Forelimb muscle (tissue), 1 donor: ENCODE data around the gene MAPK12. TPM values are rescaled to one million over a fixed set of nuclear protein-coding genes. Genes with fewer than 3 reads are reported as not detected.
A peak's percentile ranks its signal among the peaks of the same experiment; 100 is the strongest.

Source experiments
- DNase-seq: peaks from one replicate; pipeline ENCODE4 v3.0.0-alpha.2; 2013; ENCODE audit warnings: low read depth
- polyA plus RNA-seq: library from polyadenylated mRNA; unstranded; fragments of 120-200 nt; gene quantifications from one replicate; pipeline ENCODE4 v1.2.1, GENCODE V29; 2013; ENCODE audit not compliant: insufficient read length

MAPK12 gene
- polyA plus RNA-seq, 1 donor, result 33.2 TPM

- DNase-seq, result no peak
Observed at GRCh38 chr22:50252082-50253045, 9.1 kb downstream of the MAPK12 start.

DNA sequence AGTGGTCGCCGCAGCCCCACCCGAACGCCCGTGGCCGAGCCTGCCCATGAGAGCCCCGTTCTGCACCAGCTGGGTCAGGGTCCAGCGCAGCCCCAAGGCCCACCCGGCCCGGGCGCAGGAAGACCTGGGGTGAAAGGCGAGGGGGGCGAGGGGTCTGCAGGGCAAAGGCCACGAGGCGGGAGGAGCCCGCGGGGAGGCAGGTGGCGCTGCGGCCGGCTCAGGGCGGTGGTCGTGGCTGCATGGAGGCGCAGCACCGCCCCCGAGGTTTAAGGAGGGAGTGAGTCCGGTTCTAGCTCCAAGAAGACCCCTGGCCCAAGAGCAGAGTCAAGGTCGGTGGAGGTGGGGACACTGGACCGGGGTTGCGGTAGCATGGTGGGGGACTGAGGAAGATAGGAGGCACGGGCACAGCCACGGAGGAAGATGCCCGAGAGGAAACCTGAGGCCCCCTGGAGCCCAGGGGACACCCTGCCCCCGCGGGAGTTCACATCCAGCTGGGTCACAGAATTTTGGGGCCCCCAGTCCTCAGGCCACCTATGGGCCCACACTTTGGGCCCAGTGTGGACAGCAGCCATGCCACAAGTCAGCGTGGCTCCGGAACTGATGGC is 9.9 kb downstream of the MAPK12 start:
- no peak for DNase-seq

DNA sequence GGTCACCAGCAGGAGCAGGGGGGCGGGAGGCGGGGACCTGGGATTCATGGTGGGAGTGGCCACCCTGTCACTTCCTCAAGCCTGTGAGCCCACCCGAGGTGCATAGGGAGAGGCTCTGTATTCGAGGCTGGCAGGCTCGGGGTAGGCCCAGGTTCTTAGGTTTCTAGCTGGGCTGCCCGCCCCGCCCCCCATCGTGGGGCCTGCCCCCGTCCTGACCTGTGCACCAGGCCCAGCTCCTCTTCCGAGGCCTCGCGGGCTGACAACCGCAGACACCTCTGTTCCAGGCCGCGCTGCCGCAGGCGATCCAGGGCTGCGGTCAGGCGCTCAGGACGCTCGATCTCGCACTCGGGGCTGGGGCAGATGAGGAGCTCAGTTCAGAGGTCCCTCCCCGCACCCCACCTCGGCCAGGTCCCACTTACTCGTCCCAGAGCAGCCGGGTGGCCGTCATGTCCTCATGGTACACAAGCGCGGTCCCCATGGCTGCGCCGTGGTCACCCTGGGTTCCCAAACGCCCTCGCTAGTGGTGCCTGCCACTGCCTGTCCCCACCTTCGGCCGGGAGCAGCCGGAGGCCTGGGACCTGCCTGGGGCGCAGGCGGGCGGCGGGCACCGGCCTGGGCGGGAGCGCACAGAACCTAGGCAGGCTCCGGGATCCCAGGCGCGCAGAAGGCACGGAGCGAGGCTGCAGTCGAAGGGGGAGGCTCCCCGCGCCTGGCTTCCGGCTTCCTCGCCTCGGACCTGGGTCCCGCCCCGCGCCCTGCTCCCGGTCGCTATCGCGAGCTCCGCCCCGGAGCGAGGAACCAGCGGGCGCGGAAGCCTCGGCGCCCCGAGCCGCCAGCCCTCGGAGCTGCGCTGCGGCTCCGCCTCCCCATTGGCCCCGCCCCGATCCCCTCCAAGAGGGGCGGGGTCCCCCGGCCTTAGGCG is 10.7 kb downstream of the MAPK12 start, which contains the start of gene HDAC10:
Gene HDAC10, minus strand, starts transcription at position 711 of the 922 bp plus-strand sequence. Its CDS starts 233 bp downstream, at position 478.
- no peak for DNase-seq

DNA sequence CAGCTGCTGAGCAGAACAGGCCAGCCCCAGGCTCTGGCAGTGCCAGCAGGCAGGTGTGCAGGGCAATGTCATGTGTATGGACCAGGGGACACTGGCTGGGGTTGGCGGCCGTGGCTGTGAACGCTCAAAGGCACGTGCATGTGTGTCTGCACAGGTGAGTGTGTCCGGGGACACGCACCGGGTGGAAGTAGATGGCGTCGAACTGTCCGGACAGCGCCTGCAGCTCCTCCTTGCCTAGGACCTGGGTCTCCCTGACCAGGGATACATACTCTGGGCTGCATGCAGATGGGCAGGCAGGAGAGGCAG is 11.3 kb downstream of the MAPK12 start:
- DNase-seq, result no peak

DNA sequence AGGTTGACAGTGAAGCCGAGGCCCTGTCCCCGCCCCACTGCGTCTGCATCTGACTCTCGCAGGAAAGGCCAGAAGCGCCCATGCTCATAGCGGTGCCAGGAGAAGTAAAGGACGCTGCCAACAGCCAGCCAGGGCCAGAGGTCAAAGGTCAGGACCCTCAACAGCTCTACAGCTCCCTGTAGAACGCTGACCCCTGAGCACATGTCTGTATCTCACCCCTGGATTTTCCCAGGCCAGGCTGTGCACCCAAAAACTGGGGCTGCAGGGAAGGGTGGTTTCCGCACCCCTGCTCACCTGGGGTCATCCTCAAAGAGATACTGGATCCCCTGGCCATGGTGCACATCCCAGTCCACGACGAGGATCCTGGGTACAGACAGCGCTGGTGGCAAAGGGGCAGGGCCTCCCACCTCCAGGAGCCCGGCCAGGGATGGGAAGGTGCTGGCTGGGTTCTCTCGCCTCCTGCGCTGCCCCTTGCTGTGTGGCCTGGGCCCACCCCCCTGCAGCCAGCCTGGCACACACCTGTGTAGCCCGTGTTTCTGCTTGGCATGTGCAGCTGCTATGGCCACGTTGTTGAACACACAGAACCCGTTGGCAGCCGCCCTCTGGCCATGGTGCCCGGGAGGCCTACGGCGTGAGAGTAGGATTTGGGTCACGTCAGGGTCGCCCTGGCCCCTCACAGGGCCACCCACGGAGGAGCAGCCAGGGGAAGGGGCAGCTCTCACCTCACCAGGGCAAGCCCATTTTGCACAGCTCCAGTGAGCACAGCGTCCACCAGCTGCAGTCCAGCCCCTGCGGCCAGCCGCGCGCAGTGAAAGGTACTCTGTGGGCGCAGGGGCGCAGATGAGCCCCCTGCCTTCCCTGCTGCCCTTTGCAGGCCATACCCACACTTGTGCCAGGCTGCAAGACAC is 11.9 kb downstream of the MAPK12 start:
- no peak for DNase-seq

DNA sequence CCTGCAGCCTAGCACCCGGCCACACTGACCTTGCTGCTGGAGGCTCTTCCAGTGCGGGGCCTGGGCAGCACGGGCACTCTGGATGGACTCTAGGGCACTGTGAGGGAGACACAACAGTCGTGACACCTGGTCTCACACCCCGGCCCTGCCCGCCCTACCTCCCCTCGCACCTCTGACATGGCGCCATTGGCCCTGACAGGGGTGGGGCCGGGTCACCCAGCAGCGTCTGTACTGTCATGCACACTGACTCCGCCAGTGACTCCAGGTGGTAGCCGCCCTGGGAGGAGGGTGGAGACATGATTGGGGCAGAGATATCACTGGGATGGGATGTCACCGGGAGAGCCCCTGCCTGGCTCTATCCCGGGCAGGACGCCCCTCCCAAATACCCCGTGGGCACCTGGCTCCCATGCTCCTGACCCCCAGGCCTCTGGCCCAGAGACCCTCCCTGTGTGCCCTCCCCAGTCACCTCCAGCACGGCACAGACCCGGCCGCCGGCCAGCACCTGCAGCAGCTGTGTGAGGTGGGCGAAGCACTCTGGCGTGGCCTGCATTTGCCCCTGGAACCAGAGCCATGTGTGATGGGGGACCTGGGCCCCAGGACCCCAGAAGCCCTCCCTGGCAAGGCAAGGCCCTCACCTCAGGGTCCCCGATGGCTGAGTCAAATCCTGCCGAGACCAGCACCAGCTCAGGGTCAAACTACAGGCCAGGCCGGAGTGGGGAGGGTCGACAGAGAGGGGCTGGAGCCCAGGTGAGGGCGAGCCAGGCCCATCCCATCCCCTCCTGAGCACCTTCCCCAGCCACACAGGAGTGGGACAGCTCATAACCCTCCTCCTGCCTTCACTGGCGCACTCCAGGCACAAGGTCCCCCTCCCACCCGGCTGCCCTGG is 13.0 kb downstream of the MAPK12 start:
- DNase-seq, result no peak

- no peak for DNase-seq
Observed at GRCh38 chr22:50247748-50248147, 13.7 kb downstream of the MAPK12 start.

- DNase-seq, result no peak
Observed at GRCh38 chr22:50246242-50247175, 15.0 kb downstream of the MAPK12 start.

- DNase-seq, result no peak
Observed at GRCh38 chr22:50245214-50246072, 16.0 kb downstream of the MAPK12 start.

DNA sequence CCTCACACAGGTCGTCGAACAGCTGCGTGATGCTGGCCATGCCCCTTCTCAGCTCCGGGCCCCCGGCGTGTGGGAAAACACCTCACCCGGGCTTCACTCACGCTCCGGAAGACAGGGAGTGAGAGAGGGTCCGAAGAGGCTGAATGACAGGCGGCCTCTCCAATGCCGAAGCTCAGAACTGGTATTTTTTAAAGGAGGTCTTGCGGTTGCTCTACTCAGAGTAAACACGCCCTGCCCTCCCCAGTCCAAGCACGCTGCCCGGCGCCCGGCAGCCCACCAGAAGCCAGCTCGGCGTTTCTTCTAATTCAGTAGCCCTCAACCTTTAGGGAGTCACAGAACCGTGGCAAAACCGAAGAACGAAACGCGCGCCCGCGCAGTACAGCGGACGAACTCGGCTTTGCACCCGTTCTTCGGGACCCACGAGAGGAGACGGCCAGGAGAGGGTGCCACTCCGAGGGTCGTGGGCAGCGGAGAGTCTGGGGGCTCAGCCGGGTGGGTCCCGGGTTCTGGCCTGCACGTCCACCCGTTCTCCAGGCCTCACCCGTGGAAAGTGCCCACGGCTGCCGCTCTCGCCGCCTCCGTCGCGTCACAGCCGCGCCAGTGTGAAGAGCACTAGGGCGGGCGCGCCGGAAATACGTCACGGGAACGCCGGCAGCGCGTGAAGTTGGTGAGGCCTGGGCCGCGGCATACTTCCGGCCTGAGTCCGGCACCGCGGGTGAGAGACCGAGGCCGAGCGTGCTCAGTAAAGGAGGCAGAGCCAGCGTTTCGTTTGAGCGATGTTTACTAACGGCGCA is 16.9 kb downstream of the MAPK12 start, which contains the start of gene TUBGCP6:
Gene TUBGCP6, minus strand, starts transcription at position 604 of the 794 bp plus-strand sequence. Its CDS starts 564 bp downstream, at position 40.
- DNase-seq, result peak; percentile 77

GRCh38 chr22:50243685-50244419 is 17.6 kb downstream of the MAPK12 start:
- DNase-seq, result no peak

DNA sequence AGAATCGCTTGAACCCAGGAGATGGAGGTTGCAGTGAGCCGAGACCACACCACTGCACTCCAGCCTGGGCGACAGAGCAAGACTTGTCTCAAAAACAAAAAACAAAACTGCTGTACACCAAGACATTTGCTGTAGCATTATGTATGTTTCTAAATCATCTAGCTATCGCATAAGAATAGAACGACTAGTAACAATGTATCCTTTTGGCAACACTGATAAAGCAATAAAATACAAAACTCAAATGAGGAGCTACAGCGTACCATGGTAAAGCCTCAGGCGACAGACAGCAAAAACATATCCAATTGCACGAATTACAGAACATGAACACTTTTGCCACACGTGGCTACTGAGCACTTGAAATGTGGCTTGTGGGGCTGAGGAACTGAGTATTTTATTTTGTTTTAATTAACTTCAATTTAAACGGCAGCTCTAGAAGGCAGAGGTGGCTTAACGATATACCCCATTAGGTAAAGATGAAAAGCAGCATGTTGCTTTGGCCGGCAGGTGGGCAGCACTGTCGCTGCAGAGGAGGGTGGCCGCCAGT is 19.0 kb downstream of the MAPK12 start:
- no peak for DNase-seq

DNA sequence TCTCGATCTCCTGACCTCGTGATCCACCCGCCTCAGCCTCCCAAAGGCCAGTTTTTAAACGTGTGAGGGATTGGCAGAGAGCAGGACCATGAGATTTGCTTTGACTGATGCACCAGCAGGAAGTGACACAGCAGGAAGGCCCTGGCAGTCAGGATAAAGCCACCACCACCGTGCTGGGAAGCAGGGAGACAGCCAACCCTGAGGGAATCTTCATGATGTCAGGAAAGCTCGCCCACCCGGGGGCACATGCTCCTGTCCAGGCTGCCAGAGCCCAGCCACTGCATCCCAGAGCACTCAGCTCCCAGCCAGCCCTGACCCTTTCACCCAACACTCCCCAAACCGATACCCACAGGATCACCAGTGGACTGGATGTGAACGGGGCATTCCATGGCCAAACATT is 22.7 kb downstream of the MAPK12 start:
- no peak for DNase-seq

DNA sequence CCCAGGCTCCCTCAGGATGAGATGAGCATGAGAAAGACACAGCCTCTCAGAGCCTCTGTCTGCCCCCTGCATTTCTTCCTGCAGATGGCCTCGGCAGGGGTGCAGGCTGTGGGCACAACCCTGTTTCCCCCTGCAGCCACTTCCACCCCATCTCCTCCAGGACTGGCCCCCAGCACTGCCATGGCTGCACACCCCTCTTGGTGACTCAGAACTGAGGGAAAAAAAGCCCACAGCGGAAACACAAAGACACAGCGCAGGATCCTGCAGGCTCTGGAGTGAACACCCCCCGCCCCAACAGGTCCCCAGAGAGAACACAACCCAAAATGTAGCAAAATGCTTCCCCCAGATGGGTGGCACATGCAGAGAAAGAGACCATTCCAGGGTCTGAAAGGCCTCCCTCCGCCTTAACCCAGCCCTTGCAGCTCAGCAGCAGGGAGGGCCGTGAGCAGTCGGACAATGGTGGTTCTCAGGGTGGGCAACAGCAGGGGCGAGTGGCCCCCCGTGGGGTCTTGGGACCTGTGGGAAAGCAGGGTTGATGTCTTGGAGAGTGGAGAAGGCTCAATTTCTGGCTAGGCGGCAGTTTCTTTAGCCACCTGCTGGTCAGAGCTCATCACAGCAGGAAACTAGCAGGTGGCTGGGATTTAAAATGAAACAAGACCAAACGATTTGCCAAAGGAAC is 24.6 kb downstream of the MAPK12 start:
- no peak for DNase-seq

DNA sequence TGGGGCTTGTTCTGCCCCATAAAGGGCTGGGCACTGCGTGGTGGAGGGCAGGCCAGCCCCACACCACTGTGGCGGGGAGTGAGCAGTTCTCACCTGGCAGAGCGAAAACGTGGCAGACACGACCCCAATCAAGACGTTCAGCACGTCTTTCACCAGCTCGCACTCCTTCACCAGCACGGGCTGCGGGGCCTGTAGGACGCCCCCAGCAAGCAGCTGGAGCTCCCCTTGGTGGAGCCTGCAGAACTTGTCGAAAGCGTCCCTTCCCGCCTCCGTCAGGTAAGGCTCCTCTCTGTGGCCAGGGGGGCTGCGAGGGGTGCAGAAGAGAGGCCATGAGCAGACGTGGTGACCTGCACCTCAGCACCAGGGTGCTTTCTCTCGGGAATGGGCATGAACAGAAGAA is 28.3 kb downstream of the MAPK12 start:
- no peak for DNase-seq
